Stomach smooth muscle (tissue), 2 donors: ENCODE results near the gene CDH16.
A peak's percentile ranks its signal among the peaks of the same experiment; 100 is the strongest.
"Not testable (repeated sequence)": the region's sequence is repeated elsewhere in the genome, so short reads cannot be mapped to it uniquely, and the experiment has no call there.

ENCODE experiments used
- H3K27ac ChIP-seq: one replicate; pipeline ENCODE4 v1.7.0; 2013; ENCODE audit warnings: mild to moderate bottlenecking, low read length, inconsistent platforms
- H3K27me3 ChIP-seq, 2 donors: one replicate each; pipeline ENCODE4 v1.7.0; 2013; ENCODE audit warnings: low read length in 2 of 2; ENCODE audit not compliant: insufficient read depth in 2 of 2, control insufficient read depth in 1 of 2
- H3K36me3 ChIP-seq, 2 donors: one replicate each; pipeline ENCODE4 v1.7.0; 2013; ENCODE audit warnings: low read length in 2 of 2; ENCODE audit not compliant: control insufficient read depth in 2 of 2, insufficient read depth in 2 of 2
- H3K4me1 ChIP-seq: one replicate; pipeline ENCODE4 v1.7.0; 2013; ENCODE audit warnings: low read length; ENCODE audit not compliant: control insufficient read depth, insufficient read depth
- H3K4me3 ChIP-seq, 2 donors: one replicate each; pipeline ENCODE4 v1.7.0; 2013; ENCODE audit warnings: low read length in 2 of 2
- H3K9ac ChIP-seq, 2 donors: one replicate each; pipeline ENCODE4 v1.7.0; 2013; ENCODE audit warnings: low read length in 2 of 2, mild to moderate bottlenecking in 1 of 2
- H3K9me3 ChIP-seq, 2 donors: one replicate each; pipeline ENCODE4 v1.7.0; 2013; ENCODE audit warnings: low read length in 2 of 2; ENCODE audit not compliant: control insufficient read depth in 2 of 2
- donor health status: healthy.
- donor health status: Pancreatic carcinoma.

The CDH16 gene

GRCh38 chr16:66901626-66902025 lies 17.1 kb downstream of the CDH16 start:
- H3K27ac ChIP-seq = peak overlapping the region; percentile 98
- H3K4me1 ChIP-seq = peaks cover 82% of the 10 kb centered on the region
- H3K9ac ChIP-seq = peak overlapping the region; percentile 2 to 66
- H3K9me3 ChIP-seq = no peaks in the 10 kb centered on the region
- H3K27me3 ChIP-seq = no peaks in the 10 kb centered on the region
- peak overlapping the region in 1 of 2 donors; percentile 22 for H3K4me3 ChIP-seq
- H3K36me3 ChIP-seq = no peaks in the 10 kb centered on the region

- Histone ChIP-seq H3K4me3 (no peak overlapping the region), H3K27me3 (no peaks in the 10 kb centered on the region), H3K4me1 (peaks cover 77% of the 10 kb centered on the region), H3K27ac (peak overlapping the region; percentile 98), H3K9me3 (no peaks in the 10 kb centered on the region), H3K9ac (peak overlapping the region; percentile 34 to 66), H3K36me3 (no peaks in the 10 kb centered on the region)
Observed at GRCh38 chr16:66900721-66901441, 17.8 kb downstream of the CDH16 start.

GRCh38 chr16:66899945-66900710 lies 18.6 kb downstream of the CDH16 start:
- peaks cover 75% of the 10 kb centered on the region for H3K4me1 ChIP-seq
- H3K27me3 ChIP-seq = no peaks in the 10 kb centered on the region
- H3K9ac ChIP-seq = peak overlapping the region; percentile 34 to 73
- peak overlapping the region in 1 of 2 donors; percentile 35 for H3K4me3 ChIP-seq
- H3K36me3 ChIP-seq = no peaks in the 10 kb centered on the region
- H3K27ac ChIP-seq = peak overlapping the region; percentile 98
- H3K9me3 ChIP-seq = no peaks in the 10 kb centered on the region

GRCh38 chr16:66899310-66899944 lies 19.3 kb downstream of the CDH16 start:
- peaks cover 68% of the 10 kb centered on the region for H3K4me1 ChIP-seq
- H3K36me3 ChIP-seq = no peaks in the 10 kb centered on the region
- H3K9ac ChIP-seq = peak overlapping the region; percentile 29 to 34
- no peaks in the 10 kb centered on the region for H3K27me3 ChIP-seq
- peak overlapping the region in 1 of 2 donors; percentile 35 for H3K4me3 ChIP-seq
- peak overlapping the region; percentile 98 for H3K27ac ChIP-seq
- no peaks in the 10 kb centered on the region for H3K9me3 ChIP-seq

GRCh38 chr16:66898933-66899309 lies 19.8 kb downstream of the CDH16 start:
- Histone ChIP-seq H3K4me1 (peaks cover 63% of the 10 kb centered on the region), H3K9ac (peak overlapping the region in 1 of 2 donors; percentile 32), H3K9me3 (no peaks in the 10 kb centered on the region), H3K27me3 (no peaks in the 10 kb centered on the region), H3K4me3 (no peak overlapping the region), H3K36me3 (no peaks in the 10 kb centered on the region), H3K27ac (peak overlapping the region; percentile 98)

- no peaks in the 10 kb centered on the region for H3K36me3 ChIP-seq
- H3K4me1 ChIP-seq = peaks cover 56% of the 10 kb centered on the region
- H3K9me3 ChIP-seq = no peaks in the 10 kb centered on the region
- no peak overlapping the region for H3K9ac ChIP-seq
- no peak overlapping the region for H3K4me3 ChIP-seq
- H3K27me3 ChIP-seq = no peaks in the 10 kb centered on the region
- peak overlapping the region; percentile 98 for H3K27ac ChIP-seq
Observed at GRCh38 chr16:66898207-66898606, 20.5 kb downstream of the CDH16 start.

DNA sequence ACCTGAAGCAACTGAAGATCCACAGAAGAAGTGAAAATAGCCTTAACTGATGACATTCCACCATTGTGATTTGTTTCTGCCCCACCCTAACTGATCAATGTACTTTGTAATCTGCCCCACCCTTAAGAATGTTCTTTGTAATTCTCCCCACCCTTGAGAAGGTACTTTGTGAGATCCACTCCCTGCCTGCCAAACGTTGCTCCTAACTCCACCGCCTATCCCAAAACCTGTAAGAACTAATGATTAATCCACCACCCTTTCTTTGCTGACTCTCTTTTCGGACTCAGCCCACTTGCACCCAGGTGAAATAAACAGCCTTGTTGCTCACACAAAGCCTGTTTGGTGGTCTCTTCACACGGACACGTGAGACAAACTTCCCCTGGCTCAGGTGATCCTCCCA lies 22.0 kb downstream of the CDH16 start:
- not testable (repeated sequence) for H3K9me3 ChIP-seq, H3K36me3 ChIP-seq, H3K27ac ChIP-seq, H3K27me3 ChIP-seq, H3K4me3 ChIP-seq, H3K9ac ChIP-seq
- H3K4me1 ChIP-seq = peaks cover 41% of the 10 kb centered on the region

DNA sequence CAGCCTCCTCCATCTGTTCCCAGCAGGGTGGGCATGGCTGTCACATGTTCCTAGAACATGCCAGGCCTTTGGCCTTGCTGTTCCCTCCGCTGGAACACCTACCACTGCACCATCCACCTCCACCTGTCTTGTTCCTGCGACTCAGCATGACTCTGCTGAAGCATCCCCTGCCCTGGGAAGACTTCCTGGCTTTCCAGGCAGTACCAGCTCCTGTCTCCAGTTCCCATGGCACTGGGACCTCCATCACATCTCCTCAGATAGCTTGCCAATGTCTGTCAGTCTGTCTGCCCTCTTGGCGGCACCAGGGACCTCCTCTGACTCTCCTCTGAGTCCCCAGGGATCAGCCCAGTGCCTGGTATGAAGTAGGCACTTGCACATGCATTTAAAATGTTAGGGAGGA lies 22.7 kb downstream of the CDH16 start:
- Histone ChIP-seq H3K27me3 (no peaks in the 10 kb centered on the region), H3K9me3 (no peaks in the 10 kb centered on the region), H3K36me3 (no peaks in the 10 kb centered on the region), H3K4me1 (peaks cover 34% of the 10 kb centered on the region), H3K9ac (no peak overlapping the region), H3K27ac (no peak overlapping the region), H3K4me3 (no peak overlapping the region)

DNA sequence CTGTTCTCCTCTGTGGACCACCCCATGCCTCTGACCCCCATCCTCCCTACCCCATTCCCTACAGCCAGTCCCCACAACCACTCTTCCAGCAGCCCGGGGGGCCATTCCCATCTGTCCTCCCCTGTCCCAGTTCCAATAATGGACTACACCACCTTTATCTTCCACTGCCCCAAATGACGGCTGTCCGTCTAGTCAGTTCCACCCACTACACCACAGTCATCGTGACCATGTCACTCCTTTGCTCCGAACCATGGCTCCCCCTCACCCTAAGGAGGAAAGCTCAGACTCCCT lies 23.1 kb downstream of the CDH16 start:
- H3K4me3 ChIP-seq = no peak overlapping the region
- H3K4me1 ChIP-seq = peaks cover 30% of the 10 kb centered on the region
- peak overlapping the region in 1 of 2 donors; percentile 36 for H3K9ac ChIP-seq
- H3K27ac ChIP-seq = no peak overlapping the region
- no peaks in the 10 kb centered on the region for H3K27me3 ChIP-seq
- H3K9me3 ChIP-seq = no peaks in the 10 kb centered on the region
- no peaks in the 10 kb centered on the region for H3K36me3 ChIP-seq

DNA sequence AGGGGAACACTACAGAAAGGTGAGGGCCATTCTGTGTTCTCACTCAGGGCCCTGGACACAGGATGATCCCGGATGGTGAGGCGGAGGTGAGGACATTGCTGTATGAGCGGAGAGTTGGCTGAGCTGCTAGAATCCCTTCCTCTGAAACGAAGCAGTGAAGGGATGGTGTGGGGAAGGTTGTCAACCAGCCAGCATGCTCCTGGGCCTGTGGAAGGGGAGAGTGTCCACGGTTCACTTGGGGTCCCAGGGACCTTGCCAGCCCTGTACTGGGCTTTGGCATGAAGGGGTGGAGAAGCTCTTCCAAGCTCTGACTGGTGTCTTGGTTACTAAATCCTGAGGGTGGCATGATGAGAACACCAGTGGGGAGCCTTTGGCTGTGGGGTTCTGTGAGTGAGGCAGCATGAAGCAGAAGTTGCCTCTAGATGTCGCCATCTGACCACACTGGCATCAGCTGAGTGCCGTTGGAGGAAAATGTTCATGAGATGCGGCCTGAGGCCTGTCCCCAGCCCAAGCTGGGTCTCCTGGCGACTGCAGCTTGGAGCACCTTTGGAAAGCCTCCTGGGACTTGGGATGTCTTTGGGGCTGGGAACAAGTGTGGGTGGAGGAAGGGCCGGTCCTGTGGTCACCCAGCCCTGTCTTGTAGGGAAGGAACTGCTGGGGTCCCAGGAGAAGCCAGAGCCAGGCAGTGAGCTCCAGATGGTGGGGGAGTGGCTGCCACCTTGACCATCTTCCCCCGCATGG lies 23.6 kb downstream of the CDH16 start:
- H3K27me3 ChIP-seq = no peaks in the 10 kb centered on the region

More for the DNA sequence above, 23.6 kb downstream of the CDH16 start:
- Histone ChIP-seq H3K9me3 (no peaks in the 10 kb centered on the region), H3K4me3 (no peak overlapping the region), H3K36me3 (no peaks in the 10 kb centered on the region), H3K27ac (no peak overlapping the region), H3K4me1 (peaks cover 25% of the 10 kb centered on the region), H3K9ac (peak overlapping the region in 1 of 2 donors; percentile 36)
